HG03460 (cell line): ENCODE measurements around the gene HTR1D.
"Not testable (repeated sequence)": the region's sequence is repeated elsewhere in the genome, so short reads cannot be mapped to it uniquely, and the experiment has no call there.

Source experiments
- ATAC-seq: cut with Tn5 transposase; IDR thresholded peaks from one replicate; pipeline ENCODE4 v1.9.1; 2021; ENCODE audit not compliant: unreplicated experiment

HTR1D gene, protein sequence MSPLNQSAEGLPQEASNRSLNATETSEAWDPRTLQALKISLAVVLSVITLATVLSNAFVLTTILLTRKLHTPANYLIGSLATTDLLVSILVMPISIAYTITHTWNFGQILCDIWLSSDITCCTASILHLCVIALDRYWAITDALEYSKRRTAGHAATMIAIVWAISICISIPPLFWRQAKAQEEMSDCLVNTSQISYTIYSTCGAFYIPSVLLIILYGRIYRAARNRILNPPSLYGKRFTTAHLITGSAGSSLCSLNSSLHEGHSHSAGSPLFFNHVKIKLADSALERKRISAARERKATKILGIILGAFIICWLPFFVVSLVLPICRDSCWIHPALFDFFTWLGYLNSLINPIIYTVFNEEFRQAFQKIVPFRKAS

DNA sequence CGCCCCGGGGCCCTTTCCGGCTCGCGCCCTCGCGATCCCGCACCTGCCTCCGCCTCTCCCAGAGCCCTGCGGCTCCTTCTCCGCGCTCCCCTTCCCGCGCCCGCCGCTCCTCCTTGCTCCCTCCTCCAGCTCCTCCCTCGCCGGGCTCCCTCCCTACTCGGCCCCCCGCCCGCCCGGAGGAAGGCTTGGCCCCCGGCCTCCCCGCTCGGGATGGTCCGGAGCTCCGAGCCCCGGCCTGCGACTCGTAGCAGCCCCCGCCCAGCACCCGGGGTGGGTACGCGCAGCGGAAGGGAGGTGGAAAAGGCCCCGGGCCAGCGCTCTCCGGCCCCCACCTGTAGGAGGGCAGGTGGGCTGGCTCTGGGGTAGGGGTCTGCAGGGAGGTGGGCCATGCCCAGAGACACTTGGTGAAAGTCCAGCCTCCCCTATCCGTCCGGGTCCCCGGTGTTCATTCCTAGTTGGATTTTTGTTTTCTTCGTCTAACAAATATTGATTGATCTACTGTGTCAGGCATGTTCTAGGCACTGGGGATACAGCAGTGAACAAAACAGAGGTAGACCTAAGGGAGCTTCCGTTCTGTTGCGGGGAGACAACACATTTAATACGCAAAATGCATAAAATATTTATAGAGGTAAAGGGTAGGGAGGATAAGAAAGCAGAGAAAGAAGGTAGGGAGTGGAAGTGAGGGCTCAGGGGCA lies at the start of gene HTR1D:
HTR1D (minus strand) TSS at position 82 of the 695 bp plus-strand sequence. CDS start 23,283 bp downstream, outside the sequence.
- no peak for ATAC-seq

DNA sequence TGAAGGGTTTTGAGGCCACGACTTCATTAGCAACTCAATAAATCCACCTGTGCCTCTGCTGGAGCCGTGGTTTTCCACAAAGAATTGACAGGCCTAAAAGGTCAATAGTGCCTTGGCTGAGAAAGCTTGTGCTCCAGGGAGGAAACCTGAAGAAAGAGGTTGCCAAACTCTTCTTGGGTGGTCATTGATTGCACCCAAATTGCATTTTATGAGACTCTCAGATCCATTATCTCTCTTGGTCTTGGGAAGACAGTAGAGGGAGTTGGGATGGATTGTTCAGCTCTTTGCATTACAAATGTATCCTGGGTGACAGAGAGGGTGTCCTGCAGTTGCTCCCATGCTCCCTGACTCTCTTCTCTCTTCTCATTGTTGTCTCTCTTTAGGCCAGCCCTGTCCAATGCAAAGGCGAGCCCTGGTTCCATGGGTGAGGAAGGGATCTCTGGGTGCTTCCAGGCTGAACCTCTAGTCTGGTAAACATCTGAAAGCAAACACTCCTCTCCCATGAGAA lies 46.1 kb upstream of the HTR1D start:
- no peak for ATAC-seq

DNA sequence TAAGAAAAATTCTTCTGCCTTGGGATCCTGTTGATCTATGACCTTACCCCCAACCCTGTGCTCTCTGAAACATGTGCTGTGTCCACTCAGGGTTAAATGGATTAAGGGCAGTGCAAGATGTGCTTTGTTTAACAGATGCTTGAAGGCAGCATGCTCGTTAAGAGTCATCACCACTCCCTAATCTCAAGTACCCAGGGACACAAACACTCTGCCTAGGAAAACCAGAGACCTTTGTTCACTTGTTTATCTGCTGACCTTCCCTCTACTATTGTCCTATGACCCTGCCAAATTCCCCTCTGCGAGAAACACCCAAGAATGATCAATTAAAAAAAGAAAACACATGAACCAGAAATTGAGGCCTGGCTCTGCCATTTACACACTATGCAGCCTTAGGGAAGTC lies 40.8 kb upstream of the HTR1D start:
- ATAC-seq, result not testable (repeated sequence)

DNA sequence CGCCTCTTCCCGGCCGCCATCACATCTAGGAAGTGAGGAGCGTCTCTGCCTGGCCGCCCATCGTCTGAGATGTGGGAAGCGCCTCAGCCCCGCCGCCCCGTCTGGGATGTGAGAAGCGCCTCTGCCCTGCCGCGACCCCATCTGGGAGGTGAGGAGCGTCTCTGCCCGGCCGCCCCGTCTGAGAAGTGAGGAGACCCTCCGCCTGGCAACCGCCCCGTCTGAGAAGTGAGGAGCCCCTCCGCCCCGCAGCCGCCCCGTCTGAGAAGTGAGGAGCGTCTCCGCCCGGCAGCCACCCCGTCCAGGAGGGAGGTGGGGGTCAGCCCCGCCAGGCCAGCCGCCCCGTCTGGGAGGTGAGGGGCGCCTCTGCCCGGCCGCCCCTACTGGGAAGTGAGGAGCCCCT lies 40.1 kb upstream of the HTR1D start:
- ATAC-seq, result not testable (repeated sequence)

DNA sequence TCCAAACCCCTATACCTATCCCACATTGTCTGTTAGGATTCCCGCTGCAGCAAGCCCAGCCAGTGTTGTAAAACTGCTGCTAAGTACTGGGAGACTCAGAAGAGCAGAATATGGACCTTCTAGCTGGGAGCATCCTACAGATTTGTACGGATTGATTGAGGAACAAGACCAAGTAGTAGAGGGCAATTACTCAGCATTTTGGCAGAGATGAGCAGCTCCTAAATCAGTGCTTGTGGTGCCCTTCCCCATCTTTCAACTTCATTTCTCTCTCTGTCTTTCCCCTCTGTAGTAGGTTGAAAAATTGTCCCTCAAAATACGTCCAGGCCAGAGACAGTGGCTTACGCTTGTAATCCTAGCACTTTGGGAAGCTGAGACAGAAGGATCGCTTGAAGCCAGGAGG lies 37.3 kb upstream of the HTR1D start:
- no peak for ATAC-seq

DNA sequence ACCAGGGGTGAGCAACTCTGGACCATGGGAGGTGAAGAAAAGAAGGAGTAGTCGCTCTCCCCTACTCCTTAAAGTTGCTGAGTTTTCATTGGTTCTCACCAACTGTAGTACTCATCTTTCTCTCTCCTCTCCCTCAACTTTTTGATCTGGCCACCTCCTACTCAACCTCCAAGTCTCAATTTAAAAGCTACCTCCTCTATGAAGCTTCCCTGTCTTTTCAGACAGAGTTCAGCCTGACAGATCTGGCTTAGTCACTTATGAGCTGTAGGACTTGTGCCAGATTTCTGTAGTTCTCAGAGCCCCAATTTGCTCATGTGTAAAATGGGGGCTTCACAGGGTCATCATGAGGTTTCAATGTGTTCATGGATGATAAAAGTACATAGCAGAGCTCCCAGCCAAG lies 34.5 kb upstream of the HTR1D start:
- no peak for ATAC-seq

DNA sequence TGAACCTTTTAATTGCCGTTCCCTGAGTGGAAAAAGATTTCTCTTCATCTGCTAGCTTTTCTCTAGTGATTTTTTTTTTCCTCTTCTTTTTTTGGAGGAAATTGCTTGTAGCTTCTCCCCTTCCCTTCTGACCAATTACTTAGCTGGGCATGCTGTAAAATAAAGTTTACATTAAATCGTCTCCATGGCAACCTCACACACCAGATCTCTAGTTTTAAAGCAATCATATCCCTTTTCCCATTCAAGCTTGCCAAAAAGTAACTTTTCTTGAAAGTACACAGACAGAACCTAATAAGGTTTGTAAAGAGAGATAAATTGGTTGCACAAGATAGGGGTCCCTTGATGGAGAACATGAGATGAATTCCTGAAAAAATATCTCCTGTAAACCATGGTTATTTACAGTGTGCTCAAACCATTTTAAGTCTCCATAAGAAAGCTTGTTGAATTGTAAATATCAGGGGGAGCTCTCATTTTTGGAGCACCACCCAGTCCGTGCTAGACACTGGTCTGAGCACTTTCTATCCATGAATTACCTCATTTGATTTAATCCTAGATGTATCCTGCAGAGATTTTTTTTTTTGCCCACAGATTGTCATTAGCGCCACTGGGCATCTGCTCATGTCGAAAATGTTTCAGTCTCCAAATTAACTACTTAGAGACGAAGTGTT lies 32.6 kb upstream of the HTR1D start:
- ATAC-seq, result no peak

DNA sequence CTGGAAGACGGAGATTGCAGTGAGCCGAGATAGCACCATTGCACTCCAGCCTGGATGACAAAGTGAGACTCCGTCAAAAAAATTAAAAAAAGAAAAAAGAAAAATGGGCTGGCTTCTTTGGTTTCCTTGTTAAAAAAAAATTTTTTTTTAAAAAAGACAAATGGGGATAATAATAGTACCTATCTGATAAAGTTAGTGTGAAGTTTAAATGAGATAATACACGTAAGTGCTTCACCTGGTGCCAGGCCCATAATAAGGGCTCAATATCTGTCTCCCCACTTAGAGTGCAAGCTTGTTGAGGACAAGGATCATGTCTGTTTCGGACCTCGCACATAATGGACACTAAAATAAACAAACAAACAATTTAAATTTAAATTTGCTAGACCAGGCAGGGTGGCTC lies 30.0 kb upstream of the HTR1D start:
- ATAC-seq, result no peak

DNA sequence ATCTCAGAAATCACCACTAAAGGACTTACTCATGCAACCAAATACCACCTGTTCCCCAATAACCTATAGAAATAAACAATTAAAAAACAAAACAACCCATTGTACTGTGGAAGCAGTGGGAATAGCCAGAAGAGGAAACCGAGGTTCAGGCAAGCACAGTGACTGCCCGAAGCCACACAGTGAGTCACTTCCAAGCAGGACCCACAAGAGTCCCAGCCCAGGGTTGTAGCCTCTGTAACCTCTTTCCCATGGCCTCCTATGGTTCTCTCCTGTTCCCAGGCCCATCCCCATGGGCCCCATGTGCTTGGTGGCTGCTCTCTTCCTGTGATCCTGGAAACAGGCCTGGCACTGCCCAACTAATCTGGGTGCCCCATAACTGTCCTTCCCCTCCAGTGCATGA lies 29.0 kb upstream of the HTR1D start:
- ATAC-seq, result no peak

DNA sequence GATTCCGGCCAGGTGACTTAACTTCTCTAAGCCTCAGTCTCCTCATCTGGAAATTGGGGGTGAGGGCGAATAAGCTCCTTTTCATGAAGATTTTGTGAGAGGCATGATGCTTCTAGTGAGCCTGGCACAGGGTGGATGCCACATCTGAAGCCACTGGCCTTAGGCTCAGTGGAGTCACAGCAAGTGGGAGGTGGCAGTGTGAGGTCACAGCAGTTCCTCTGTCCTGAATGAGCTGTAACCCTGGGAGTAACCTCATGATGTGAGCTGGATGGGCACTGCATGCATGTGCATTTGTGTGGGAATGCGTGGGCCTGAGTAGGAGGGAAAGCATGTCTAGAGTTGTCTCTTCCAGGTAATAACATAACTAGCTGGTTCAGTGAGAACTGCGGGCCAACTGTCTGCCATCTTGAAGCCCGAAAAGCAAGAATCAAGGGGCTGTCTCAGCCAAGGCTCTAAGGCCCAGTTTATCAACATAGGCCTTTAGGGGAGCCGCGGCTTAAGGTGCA lies 27.0 kb upstream of the HTR1D start:
- ATAC-seq, result no peak

DNA sequence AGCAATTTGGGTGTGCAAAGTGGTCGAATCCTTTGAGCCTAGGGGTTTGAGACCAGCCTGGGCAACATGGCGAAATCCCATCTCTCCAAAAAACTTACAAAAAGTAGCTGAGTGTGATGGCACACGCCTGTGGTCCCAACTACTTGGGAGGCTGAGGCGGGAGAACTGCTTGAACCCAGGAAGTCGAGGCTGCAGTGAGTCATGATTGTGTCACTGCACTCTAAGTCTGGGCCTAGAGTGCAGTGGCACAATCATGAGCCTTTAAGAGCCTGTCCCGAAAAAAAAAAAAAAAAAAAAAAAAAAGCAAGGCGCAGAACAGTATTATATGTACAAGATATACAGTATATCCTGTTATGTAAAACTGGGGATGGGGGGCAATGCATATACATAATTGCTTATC lies 25.1 kb upstream of the HTR1D start:
- ATAC-seq, result no peak

DNA sequence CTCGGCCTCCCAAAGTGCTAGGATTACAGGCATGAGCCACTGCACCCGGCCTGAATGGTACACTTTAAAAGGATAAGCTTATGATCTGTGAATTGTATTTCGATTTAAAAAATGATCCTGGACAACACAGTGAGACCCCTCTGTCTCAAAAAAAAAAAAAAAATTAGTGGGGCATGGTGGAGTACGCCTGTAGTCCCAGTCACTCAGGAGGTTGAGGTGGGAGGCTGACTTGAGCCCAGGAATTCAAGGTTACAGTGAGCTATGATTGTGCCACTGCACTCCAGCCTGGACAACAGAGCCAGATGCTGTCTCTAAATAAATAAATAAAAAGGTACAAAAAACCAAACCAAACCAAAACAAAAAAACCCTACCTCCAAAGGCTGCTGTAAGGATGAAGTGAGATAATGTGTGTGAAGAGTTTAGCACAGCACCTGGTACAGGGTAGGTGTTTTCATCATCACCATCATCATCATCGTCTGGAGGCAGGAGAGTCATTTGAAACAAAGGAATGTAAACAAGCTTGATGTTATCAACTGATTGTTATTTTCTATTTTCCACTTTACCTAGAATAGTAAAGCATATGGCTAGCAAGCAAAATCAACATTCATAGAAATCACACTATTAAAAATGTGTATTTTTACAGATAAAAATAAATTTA lies 22.5 kb upstream of the HTR1D start:
- no peak for ATAC-seq

DNA sequence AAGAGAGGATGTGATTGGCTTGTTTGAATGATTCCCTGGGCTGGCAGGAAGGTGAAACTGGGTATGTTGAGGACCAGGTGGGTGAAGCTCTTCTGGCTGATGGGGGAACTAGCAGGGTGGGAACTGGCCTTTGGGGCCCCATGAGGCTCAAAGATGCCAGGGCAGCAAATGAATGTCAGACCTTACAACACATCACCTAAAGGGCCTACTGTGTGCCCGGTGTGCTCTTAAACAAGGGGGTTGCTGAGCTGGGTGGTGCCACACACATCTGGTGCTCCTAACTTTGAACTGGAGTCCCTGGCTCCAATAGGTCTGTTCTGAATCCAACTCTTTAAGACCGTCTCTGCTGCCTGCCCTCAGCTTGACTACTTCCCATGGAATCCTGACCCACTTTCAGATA lies 21.3 kb upstream of the HTR1D start:
- no peak for ATAC-seq

DNA sequence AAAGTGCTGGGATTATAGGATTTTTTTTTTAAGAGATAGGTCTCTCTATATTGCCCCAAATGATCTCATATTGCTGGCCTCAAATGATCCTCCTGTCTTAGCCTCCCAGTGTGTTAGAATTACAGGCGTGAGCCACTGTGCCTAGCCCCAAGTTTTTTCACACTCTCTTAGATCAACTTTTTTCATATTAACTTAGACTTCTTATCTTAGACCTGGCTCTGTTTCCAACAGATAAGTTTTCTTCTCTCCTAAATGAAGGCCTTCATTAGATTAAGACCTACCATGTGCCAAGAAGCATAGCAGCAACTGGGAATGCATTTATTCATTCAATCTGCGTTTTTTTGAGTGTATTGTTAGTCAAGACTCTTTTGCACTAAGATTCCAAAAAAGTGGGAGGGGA lies 20.2 kb upstream of the HTR1D start:
- ATAC-seq, result no peak

DNA sequence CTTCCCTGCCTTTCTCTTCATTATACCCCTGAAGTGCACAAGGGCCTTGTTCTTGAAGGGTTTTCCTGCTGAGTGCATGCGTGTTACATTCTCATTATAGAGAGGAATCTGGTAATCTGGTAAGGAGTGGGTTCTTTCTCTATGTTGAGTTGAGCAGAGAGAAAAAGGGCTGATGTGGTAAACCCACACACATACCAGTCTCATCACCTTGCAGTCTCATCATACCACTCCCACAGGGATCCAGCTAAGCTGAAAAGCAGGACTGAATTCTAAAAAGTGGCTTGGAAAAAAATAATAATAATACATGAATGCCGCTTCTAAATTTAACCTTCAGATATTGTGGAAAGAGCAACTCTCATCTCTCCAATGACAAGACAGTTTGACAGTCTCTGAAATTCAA lies 10.5 kb upstream of the HTR1D start:
- ATAC-seq, result no peak

DNA sequence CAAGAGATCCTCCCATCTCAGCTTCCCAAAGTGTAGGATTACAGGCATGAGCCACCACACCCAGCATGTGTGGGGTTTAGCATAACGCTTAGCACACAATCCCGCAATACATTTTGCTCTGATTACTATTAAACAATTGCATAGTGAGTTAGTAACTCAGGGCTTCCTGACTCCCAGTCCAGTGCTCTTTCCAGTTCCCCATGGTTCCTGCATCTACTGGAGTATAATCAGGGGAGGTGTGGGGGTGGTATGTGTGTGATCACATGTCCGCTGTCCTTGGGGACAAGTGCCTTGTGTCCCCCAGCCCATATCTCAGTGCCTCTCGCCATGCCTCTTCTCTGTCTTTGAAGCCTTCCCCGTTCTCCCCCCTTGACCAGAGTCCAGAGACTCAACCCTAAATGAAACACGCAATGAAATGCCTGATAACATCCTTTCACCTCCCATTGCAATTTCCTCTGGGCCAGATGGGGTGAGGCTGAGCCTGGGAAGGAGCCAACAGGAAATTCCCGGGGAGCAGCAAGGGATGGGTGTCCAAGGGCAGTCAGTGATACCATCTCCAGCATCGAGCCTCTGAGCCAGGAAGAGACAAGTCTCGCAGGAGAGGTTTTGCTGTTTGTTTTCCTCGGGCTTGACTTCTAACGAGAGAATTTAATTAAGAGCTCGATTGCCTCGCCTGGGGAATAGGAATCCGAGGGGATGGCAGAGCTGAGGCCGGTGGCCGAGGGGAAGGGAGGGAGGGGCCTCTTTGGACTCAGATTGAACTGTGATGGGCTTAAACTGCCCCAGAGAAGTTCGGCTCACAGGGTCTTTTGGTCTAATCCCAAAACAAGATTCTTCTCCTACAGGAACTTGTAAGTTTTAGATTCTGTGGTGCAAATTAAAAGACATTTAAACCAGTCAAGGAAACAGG lies 7.7 kb upstream of the HTR1D start:
- no peak for ATAC-seq

DNA sequence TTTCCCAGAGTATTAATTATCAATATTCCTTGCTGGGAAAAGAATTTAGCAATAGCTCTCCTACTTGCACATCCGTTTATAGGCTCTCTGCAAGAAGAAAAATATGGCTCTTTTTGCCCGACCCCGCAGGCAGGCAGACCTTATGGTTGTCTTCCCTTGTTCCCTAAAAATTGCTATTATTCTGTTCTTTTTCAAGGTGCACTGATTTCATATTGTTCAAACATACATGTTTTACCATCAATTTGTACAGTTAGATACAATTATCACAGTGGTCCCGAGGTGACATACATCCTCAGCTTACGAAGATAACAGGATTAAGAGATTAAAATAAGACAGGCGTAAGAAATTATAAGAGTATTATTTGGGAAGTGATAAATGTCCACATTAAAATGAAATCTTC lies 6.7 kb upstream of the HTR1D start:
- not testable (repeated sequence) for ATAC-seq

DNA sequence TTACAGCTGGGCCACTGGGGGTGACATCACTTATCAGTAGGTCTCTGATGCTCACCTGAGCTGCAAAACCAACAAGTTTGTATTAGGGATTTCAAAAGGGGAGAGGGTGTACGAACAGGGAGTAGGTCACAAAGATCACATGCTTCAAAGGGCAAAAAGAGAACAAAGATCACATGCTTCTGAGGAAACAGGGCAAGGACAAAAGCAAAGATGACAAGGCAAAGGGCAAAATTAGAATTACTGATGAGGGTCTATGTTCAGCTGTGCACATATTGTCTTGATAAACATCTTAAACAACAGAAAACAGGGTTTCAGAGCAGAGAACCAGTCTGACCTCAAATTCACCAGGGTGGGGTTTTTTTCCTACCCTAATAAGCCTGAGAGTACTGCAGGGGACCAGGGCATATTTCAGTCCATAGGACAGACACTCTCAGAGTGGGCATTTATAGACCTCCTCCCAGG lies 6.2 kb upstream of the HTR1D start:
- ATAC-seq, result not testable (repeated sequence)

DNA sequence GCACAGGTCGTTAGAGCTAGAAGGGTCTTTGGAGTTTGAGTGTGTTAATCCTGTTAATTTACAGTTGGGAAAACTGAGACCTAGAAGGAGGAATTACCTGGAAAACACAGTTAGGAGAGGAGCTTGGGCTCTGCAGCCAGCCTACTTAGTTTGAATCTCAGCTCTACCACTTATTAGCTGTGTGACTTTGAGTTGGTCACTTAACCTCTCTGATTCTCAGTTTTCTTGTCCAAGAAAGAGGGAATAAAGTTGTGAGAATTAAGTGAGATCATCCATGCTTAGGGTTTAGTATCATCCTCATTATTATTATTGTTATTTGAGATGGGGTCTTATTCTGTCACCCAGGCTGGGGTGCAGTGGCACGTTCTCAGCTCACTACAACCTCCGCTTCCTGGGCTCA lies 5.4 kb upstream of the HTR1D start:
- ATAC-seq, result no peak

DNA sequence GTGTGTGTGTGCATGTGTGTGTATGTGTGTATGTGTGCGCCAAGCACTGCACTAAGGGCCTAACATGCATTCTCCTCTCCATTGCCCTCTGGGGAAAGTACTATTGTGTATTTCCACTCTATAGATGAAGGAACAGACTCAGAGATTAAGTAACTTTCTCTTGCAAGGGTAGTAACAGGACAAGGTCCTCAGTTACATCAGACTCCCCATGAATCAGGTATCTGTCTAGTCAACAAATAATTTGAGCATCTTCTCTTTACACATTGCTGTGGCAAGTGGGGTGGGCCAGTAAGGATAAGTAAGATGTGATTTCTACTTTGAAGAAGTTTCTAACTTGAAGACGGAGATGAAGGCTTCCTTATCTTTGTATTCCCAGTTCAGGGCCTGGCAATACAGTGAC lies 5.0 kb upstream of the HTR1D start:
- ATAC-seq, result no peak
